Activated CD4-positive, alpha-beta T cell treated with anti-CD3 and anti-CD28 coated beads for 1 hour (primary cell): ENCODE measurements around the gene RC3H2.
"Not testable (repeated sequence)": the region's sequence is repeated elsewhere in the genome, so short reads cannot be mapped to it uniquely, and the experiment has no call there.

Source experiments
- DNase-seq: peaks from one replicate; pipeline ENCODE4 v3.0.0-alpha.2; 2020

Gene RC3H2

GRCh38 chr9:122912964-122913673 lies 8.0 kb upstream of the RC3H2 start, which contains the start of gene ZBTB6:
Gene ZBTB6, minus strand, starts transcription at chr9:122913323. Its CDS starts 1,251 bp downstream, at chr9:122912072.
- peak; percentile 47 for DNase-seq

GRCh38 chr9:122912671-122912963 lies 7.5 kb upstream of the RC3H2 start:
- DNase-seq, result no peak

GRCh38 chr9:122906122-122906521 lies 963 bp upstream of the RC3H2 start:
- DNase-seq, result not testable (repeated sequence)

- no peak for DNase-seq
These were observed 715 bp downstream of the RC3H2 start for GRCh38 chr9:122904466-122904822.

GRCh38 chr9:122900791-122901190 lies 4.4 kb downstream of the RC3H2 start:
- DNase-seq, result no peak

- DNase-seq, result no peak
These were observed 7.2 kb downstream of the RC3H2 start for GRCh38 chr9:122897969-122898368.

GRCh38 chr9:122888480-122888879 lies 16.7 kb downstream of the RC3H2 start:
- no peak for DNase-seq

- no peak for DNase-seq
These were observed 22.0 kb downstream of the RC3H2 start for GRCh38 chr9:122883125-122883524.

- DNase-seq, result no peak
These were observed 25.7 kb downstream of the RC3H2 start for GRCh38 chr9:122879443-122879842.

GRCh38 chr9:122875523-122875922 lies 29.6 kb downstream of the RC3H2 start:
- no peak for DNase-seq

GRCh38 chr9:122867276-122867675 lies 37.9 kb downstream of the RC3H2 start:
- not testable (repeated sequence) for DNase-seq

- DNase-seq, result no peak
These were observed 39.1 kb downstream of the RC3H2 start for GRCh38 chr9:122866079-122866478.

- DNase-seq, result no peak
These were observed 39.9 kb downstream of the RC3H2 start for GRCh38 chr9:122865300-122865699.

GRCh38 chr9:122863407-122863806 lies 41.8 kb downstream of the RC3H2 start:
- no peak for DNase-seq

GRCh38 chr9:122860319-122861142 lies 44.6 kb downstream of the RC3H2 start:
- DNase-seq, result no peak

- DNase-seq, result no peak
These were observed 47.3 kb downstream of the RC3H2 start for GRCh38 chr9:122857815-122858214.

GRCh38 chr9:122852085-122852786 lies 52.9 kb downstream of the RC3H2 start:
- DNase-seq, result not testable (repeated sequence)

- DNase-seq, result no peak
These were observed 56.8 kb downstream of the RC3H2 start for GRCh38 chr9:122848256-122848943.

GRCh38 chr9:122846371-122846940 lies 58.7 kb downstream of the RC3H2 start:
- no peak for DNase-seq

- no peak for DNase-seq
These were observed 60.0 kb downstream of the RC3H2 start for GRCh38 chr9:122845116-122845515.

- DNase-seq, result no peak
These were observed 61.0 kb downstream of the RC3H2 start for GRCh38 chr9:122844137-122844536.

GRCh38 chr9:122841501-122841900 lies 63.7 kb downstream of the RC3H2 start:
- DNase-seq, result no peak

GRCh38 chr9:122838441-122838840 lies 66.7 kb downstream of the RC3H2 start:
- not testable (repeated sequence) for DNase-seq
